Mesothelial cell of epicardium (in vitro differentiated cells): ENCODE data around the gene SERINC5. TPM values are rescaled to one million over a fixed set of nuclear protein-coding genes. Genes with fewer than 3 reads are reported as not detected.

Experiments used
- DNase-seq, 2 experiments: peaks; one replicate each; pipeline ENCODE4 v3.0.0; 2021; ENCODE audit warnings: low spot score in 2 of 2; ENCODE audit not compliant: unreplicated experiment in 2 of 2
- H3K27ac Mint-ChIP-seq: 2 replicates; pipeline ENCODE4 v1.8.0; 2021; ENCODE audit warnings: mixed read lengths
- H3K27me3 Mint-ChIP-seq: 2 replicates; pipeline ENCODE4 v1.8.0; 2021; ENCODE audit warnings: low read depth, mixed read lengths
- H3K36me3 Mint-ChIP-seq: 2 replicates; pipeline ENCODE4 v1.8.0; 2021; ENCODE audit warnings: mixed read lengths
- H3K4me1 Mint-ChIP-seq: 2 replicates; pipeline ENCODE4 v1.8.0; 2021; ENCODE audit warnings: mixed read lengths
- H3K4me3 Mint-ChIP-seq: 2 replicates; pipeline ENCODE4 v1.8.0; 2021; ENCODE audit warnings: mild to moderate bottlenecking, moderate library complexity, mixed read lengths
- H3K9me3 Mint-ChIP-seq: 2 replicates; pipeline ENCODE4 v1.8.0; 2021; ENCODE audit warnings: mixed read lengths
- total RNA-seq: library from RNA; stranded (reverse); gene quantifications from 3 replicates; pipeline ENCODE4 v1.2.1, GENCODE V29; 2021
- TF ChIP-seq, protein P1 (sequence below): fragments of 200-600 bp; sonication (generic); IDR thresholded peaks from one replicate; pipeline ENCODE4 v1.5.0; 2021; ENCODE audit warnings: antibody characterized with exemption; ENCODE audit not compliant: unreplicated experiment

The SERINC5 gene
- total RNA-seq, 1 donor from 2014 or later: 89.5 TPM

DNA sequence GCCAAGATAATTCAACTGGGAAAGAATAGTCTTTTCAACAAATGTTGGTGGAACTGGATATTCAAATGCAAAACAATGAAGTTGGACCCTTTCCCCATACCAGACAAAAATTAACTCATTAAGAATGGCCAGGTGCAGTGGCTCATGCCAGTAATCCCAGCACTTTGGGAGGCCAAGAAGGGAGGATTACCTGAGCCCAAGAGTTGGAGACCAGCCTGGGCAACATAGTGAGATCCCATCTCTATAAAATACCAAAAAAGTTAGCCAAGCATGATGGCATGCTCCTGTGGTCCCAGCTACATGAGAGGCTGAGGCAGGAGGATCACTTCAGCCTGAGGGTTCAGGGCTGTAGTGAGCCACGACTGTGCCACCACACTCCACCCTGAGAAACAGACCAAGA, 24.2 kb downstream of the SERINC5 start:
- peaks cover 7% of the 10 kb centered on the region for H3K36me3 Mint-ChIP-seq
- no peak for DNase-seq
- peaks cover 15% of the 10 kb centered on the region for H3K4me1 Mint-ChIP-seq
- H3K4me3 Mint-ChIP-seq: no peak overlapping the region
- TF ChIP-seq, protein P1, sequence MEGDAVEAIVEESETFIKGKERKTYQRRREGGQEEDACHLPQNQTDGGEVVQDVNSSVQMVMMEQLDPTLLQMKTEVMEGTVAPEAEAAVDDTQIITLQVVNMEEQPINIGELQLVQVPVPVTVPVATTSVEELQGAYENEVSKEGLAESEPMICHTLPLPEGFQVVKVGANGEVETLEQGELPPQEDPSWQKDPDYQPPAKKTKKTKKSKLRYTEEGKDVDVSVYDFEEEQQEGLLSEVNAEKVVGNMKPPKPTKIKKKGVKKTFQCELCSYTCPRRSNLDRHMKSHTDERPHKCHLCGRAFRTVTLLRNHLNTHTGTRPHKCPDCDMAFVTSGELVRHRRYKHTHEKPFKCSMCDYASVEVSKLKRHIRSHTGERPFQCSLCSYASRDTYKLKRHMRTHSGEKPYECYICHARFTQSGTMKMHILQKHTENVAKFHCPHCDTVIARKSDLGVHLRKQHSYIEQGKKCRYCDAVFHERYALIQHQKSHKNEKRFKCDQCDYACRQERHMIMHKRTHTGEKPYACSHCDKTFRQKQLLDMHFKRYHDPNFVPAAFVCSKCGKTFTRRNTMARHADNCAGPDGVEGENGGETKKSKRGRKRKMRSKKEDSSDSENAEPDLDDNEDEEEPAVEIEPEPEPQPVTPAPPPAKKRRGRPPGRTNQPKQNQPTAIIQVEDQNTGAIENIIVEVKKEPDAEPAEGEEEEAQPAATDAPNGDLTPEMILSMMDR: no peak
- H3K9me3 Mint-ChIP-seq: no peaks in the 10 kb centered on the region
- H3K27me3 Mint-ChIP-seq: no peaks in the 10 kb centered on the region
- peak overlapping the region; percentile 37 for H3K27ac Mint-ChIP-seq

GRCh38 chr5:80231243-80231642, 24.6 kb downstream of the SERINC5 start:
- no peaks in the 10 kb centered on the region for H3K9me3 Mint-ChIP-seq
- peaks cover 7% of the 10 kb centered on the region for H3K36me3 Mint-ChIP-seq
- DNase-seq: no peak
- peak overlapping the region; percentile 37 for H3K27ac Mint-ChIP-seq
- peaks cover 15% of the 10 kb centered on the region for H3K4me1 Mint-ChIP-seq
- H3K4me3 Mint-ChIP-seq: no peak overlapping the region
- TF ChIP-seq, protein P1: no peak
- no peaks in the 10 kb centered on the region for H3K27me3 Mint-ChIP-seq

DNA sequence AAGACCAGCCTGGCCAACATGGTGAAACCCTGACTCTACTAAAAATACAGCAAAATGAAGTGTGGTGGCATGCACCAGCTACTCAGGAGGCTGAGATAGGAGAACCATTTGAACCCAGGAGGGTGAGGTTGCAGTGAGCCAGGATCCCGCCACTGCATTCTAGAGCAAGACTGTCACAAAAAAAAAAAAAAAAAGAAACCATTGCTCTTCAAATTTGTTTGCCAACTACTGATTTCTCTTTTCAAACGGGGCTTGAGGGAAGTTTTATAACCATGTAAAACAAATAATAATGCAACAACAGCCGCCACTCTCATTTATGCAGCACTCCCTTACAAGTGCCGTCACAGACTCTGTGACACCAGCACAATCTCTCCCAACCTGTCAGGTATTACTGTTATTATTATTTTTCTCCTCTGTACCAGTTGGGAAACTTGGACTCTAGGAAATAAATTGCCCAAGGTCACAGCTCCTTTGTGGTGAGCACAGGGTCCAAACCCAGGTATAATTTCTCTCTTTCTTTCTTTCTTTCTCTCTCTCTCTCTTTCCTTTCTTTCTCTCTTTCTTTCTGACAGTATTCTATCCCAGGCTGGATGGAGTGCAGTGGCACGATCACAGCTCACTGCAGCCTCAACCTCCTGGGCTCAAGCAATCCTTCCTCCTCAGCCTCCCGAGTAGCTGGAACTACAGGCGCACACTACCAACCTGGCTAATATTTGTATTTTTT, 25.4 kb downstream of the SERINC5 start:
- no peaks in the 10 kb centered on the region for H3K27me3 Mint-ChIP-seq
- no peak for DNase-seq
- peak overlapping the region; percentile 27 for H3K27ac Mint-ChIP-seq
- TF ChIP-seq, protein P1: no peak
- peaks cover 15% of the 10 kb centered on the region for H3K4me1 Mint-ChIP-seq
- peaks cover 2% of the 10 kb centered on the region for H3K36me3 Mint-ChIP-seq
- H3K4me3 Mint-ChIP-seq: no peak overlapping the region
- no peaks in the 10 kb centered on the region for H3K9me3 Mint-ChIP-seq

GRCh38 chr5:80229902-80230255, 26.0 kb downstream of the SERINC5 start:
- Mint-ChIP-seq H3K27ac (peak overlapping the region; percentile 23), H3K4me1 (peaks cover 15% of the 10 kb centered on the region), H3K9me3 (no peaks in the 10 kb centered on the region), H3K4me3 (no peak overlapping the region), H3K27me3 (no peaks in the 10 kb centered on the region), H3K36me3 (peaks cover 3% of the 10 kb centered on the region)
- TF ChIP-seq, protein P1: no peak
- DNase-seq: no peak

- no peak for DNase-seq
- Mint-ChIP-seq H3K27ac (peak overlapping the region; percentile 34), H3K4me1 (peaks cover 9% of the 10 kb centered on the region), H3K27me3 (no peaks in the 10 kb centered on the region), H3K4me3 (no peak overlapping the region), H3K36me3 (peaks cover 5% of the 10 kb centered on the region), H3K9me3 (no peaks in the 10 kb centered on the region)
- TF ChIP-seq, protein P1: no peak
Measured at GRCh38 chr5:80227979-80228596, 27.8 kb downstream of the SERINC5 start.
